GM18873 (cell line): ENCODE measurements around the gene SAP25.
"Not testable (repeated sequence)": the region's sequence is repeated elsewhere in the genome, so short reads cannot be mapped to it uniquely, and the experiment has no call there.

Experiments
- ATAC-seq: cut with Tn5 transposase; IDR thresholded peaks from one replicate; pipeline ENCODE4 v1.9.1; 2021; ENCODE audit warnings: mild to moderate bottlenecking, moderate library complexity, moderate number of reproducible peaks; ENCODE audit not compliant: unreplicated experiment, low FRiP score

The SAP25 gene

DNA sequence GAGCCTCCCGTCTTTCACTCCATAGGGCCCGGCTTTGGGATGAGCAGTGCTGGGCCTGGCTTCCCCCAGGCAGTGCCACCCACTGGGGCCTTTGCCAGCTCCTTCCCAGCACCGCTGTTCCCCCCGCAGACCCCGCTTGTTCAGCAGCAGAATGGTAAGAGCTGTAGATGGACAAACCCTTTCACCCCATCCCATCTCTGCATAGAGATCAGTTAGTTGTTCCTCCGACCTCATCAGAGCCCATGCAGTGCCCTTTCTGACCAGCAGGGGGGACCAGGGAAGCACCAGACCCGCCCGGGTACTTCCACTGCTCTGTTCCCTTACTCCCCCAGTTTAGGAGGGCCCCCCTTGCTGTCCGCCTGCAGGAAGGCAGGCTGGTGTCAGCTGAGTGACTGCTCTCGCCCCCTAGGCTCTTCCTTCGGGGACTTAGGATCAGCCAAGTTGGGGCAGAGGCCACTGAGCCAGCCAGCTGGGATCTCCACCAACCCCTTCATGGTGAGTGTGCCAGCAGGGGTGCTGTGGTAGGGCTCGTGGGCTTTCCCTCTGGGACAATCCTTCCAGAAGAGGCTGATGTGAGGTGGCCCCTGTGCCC is 9.8 kb downstream of the SAP25 start:
- no peak for ATAC-seq

- ATAC-seq, result no peak
Measured at GRCh38 chr7:100563100-100563564, 10.6 kb downstream of the SAP25 start.

DNA sequence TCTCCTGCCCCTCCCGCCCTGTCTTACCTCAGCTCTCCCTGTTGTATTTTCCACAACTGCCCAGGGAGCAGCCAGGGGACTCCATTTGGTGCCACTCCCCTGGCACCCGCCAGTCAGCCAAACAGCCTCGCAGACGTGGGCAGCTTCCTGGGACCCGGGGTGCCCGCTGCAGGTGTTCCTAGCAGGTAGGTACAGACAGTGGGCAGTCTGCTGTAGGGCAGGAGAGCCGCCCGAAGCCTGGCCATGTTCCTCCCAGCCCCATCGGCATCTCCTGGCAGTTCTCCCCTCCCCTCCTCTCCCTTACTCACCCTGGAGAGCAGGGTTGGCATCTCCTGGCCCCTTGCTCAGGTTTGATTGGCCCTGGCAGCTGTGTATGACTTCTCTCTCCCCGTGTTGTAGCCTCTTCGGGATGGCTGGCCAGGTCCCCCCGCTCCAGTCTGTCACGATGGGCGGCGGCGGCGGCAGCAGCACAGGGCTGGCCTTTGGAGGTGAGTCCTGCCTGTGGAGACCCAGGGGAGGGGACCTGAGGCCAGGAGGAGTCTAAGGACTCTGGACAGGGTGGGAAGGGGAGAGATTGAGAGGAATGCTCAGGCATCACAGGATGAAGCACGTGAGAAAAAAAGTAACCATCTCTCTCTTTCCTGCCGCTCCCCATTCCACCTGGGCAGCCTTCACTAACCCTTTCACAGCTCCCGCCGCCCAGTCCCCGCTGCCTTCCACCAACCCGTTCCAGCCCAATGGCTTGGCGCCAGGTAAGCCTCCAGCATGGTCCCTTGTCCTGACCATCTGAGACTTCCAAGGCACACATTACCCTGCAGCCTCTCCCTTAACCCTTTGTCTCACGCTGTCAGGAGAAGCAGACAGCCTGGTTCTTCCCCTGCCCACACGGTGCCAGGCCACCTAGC is 11.3 kb downstream of the SAP25 start:
- ATAC-seq, result no peak

DNA sequence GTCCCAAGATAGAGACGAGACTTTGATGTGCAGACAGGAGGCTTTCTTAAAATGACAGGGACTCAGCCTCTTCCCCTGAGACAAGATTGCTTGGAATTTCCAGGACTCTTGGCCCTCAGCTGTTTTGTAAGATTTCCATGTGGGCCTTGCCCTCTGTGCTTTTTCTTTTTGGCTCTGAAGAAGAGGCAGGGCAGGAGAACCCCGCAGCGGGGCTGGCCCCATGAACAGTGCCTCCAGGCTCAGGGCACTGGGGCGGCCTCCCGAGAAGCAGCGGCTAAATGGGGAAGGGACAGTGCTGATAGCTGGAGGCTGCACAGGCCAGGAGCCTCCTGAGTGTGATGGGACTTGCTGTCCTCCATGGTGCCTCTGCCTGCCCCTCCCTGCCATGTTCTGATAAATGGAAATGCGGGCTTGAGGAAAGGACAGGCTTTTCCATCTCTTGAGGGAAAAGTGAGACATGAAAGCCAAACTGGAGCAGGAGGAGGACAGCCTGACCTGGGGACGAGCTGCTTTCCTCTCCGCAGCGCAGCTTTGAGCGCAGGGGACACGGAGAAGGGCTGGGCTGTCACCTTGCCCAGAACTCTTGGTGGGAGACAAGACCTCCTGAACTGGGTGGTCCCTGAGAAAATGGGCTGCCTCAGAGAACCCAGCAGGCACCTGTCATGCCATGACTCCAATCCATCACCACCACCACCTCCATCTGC is 12.1 kb downstream of the SAP25 start:
- no peak for ATAC-seq

DNA sequence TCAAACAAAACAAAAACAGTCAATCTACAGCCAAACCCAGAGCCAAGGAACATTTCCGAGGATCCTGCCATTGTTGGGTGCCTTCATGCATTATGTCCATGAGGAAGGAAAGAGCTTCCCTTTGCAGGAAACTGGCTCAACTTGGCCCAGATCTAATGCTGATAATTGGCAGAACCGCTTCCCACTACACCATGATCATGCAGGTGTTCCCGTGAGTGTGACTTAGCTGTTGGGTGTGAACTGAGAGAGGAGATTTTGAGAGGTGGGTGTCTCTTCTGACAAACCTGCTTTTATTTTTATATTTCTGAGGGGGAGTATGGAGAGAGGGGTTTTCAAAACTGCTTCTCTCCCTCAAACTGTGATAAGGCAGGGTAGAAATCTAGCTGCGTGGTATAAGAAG is 14.6 kb downstream of the SAP25 start:
- ATAC-seq, result no peak

DNA sequence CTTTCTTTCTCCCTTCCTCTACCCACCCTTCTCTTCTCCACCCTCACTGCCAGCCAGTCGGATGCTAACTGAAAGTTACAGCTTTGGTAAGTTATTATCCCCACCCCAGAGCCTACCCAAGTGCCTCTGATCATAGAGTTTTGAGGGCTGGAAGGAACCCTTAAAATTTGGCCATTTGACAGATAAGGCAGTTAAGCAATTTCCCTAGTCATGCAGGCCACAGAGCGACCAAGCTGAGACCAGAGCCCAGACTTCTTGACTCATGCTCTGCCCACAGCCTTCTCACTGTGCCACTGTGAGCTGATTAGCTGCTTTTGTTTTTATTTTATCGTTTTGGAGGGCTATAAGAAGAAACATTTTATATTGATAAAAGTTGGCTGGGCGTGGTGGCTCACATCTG is 17.2 kb downstream of the SAP25 start:
- ATAC-seq, result no peak

GRCh38 chr7:100555701-100556100 is 18.0 kb downstream of the SAP25 start:
- no peak for ATAC-seq

DNA sequence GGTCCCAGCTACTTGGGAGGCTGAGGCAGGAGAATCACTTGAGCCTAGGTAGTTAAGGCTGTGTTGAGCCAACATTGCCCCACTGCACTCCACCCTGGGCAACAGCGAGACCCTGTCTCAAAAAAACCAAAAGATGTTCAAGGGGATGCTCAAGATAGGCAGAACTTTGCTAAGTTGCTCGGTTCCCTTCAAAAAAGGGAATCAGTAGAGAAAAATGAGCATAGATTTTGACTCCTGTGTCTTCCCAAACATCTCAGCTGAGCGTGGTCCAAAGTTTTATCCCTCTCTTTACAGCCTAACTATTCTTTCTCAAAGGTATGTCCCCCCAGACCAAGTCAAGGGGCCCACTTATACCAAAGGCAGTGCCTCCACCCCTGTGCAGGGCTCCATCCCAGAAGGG is 20.7 kb downstream of the SAP25 start:
- no peak for ATAC-seq

- no peak for ATAC-seq
Measured at GRCh38 chr7:100552532-100552931, 21.2 kb downstream of the SAP25 start.

DNA sequence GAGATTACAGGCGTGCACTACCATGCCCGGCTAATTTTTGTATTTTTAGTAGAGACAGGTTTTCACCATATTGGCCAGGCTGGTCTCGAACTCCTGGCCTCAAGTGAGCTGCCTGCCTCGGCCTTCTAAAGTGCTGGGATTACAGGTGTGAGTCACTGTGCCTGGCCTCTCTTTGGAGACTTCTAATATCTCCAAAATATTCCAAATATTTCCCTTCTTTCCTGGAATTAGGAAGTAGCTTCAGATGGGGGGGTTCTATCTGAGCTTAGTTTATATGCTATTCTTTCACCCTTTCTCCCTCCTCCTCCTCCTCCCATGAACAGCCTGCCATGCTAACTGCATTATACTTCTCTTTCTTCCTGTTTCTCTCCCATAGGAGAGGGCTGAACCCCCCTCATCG is 25.3 kb downstream of the SAP25 start:
- not testable (repeated sequence) for ATAC-seq

DNA sequence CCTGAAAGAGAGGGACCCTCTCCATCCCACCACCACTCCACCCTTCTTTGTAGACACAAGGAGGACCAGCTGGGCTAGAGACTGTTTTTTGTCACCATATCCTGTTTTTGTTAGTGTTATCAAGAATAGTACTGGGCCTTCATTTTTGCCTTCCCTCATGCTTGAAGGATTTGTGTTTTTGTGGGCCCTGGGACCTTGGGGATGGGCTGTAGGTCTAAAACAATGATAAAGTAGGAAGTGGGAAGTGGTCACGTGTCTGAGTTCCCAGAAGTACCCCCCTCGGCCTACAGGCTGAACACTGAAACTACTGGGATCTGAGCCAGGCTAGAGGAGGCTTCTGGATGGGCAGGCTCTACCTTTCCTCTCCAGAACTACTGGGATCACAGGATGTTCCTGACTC is 25.8 kb downstream of the SAP25 start:
- no peak for ATAC-seq

DNA sequence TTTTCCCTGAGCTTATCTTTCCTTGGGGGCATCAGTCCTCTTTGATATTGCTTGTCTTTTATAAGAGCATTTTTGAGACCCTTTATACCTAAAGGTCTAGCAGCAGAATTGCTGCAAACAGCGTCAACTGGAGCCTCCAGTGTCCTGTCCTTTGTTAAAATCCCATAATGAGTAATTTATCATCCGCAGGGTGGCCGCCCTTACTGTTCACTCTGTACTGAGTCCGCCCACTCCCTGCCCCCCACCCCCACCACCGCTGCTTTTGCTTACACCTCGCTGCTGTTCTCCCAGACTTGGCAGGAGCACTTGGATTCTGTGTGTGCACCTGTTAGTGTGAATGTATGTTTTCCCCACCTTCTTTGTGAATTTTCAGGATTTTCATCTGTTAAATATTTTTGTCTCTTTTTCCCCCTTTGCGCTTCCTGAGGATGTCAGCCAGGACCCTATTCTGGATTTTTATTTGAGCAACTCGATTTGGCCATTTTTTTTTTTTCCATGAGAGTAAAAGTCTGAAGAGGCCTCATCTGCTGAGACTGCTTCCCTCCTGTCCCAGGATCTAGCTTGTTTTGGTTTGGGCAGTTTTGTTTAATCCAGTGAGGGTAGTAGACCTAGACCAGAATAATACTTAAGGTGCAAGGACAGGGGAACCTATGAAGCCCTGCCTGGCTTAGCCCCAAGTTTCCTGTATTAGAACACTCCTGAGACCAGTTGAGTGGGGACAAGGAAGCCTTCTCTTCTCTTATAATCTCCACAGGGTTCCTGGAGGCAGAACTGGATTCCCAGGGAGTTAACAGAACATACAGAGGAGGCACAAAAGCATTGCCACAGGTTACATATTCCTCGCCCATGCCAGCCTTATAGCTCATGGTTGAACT is 26.5 kb downstream of the SAP25 start:
- no peak for ATAC-seq

DNA sequence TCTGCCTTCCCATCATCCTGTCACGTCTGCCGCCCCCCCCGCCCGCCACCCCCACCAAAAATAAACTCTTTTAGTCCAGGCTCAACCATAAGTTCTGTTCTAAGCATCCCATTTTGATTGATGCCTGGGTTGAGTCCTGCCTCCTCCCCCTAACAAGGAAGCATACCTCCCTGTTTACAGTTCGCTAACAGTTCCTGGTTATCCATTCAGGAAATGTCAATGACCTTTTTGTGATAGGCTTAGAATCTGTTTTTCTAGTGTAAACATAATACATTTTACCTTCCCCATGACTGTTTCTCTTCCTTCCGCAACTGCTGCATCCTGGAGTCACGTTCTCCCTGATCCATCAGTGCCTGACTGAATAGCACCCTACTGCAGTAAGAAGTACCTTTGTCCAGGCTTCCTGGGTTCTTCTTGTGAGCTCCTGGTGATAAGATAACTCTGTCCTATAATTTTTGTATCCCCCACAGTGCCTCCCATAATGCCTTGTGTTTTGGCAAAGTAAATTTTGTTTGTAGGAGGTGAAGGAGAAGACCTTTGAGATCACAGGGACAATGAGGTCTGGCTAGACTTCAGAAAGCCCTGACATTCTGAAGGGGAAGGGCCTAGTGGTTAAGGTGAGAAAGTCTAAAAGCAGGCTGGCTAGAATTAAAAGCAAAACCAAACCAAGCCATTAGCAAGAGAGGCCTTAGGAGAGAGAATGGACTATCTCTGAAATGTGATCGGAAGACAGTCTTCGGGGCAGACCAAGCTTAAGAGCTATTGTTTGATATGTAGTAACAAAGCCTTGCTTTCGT is 27.4 kb downstream of the SAP25 start:
- ATAC-seq, result no peak

GRCh38 chr7:100545360-100546128 is 28.2 kb downstream of the SAP25 start:
- ATAC-seq, result peak; percentile 38

DNA sequence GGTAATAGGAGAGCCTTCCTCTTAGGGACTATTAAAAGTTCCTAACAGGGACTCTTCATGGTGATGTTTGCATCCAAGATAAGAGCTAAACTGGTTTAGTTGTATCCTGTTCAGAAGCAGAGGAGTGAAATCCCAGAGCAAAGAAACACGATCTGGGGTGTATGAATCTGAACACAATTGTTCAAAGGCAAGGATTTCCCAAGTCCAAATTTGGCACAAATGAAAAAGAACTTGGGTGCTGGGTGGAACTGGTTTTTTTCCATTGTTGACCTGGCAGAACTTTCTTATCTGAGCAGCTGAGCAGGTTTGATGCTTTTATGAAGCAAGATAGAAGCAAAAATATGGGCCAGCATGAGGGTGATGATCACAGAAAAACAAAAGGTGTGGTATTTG is 28.7 kb downstream of the SAP25 start:
- ATAC-seq, result no peak

GRCh38 chr7:100544386-100544785 is 29.3 kb downstream of the SAP25 start:
- ATAC-seq, result no peak

DNA sequence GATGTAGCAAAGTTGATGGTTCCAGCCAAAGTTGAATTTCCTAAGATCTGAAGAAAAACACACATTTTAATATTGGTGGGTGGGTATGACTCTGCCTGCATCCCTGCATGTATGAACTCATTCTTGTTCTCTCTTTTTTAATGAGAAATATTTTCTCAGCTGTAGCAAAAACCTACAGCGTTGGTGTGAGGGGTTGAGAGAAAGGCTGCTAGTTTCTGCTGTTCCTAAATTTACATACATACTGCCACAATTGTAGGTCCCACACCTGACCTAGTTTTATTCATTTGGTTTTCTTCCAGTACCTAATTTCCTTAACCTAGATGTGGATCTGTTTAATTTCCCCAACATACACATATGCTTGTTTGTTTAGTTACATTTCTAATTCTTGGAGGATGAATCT is 30.1 kb downstream of the SAP25 start:
- no peak for ATAC-seq

GRCh38 chr7:100541309-100541708 is 32.4 kb downstream of the SAP25 start:
- not testable (repeated sequence) for ATAC-seq
